GM12801 (cell line): ENCODE measurements around the gene YBX2.

Source experiments
- CTCF ChIP-seq: IDR thresholded peaks from one replicate; pipeline ENCODE4 v1.5.1; 2011; ENCODE audit warnings: control low read depth; ENCODE audit not compliant: insufficient read length; ENCODE audit errors: extremely low read depth

Gene YBX2

DNA sequence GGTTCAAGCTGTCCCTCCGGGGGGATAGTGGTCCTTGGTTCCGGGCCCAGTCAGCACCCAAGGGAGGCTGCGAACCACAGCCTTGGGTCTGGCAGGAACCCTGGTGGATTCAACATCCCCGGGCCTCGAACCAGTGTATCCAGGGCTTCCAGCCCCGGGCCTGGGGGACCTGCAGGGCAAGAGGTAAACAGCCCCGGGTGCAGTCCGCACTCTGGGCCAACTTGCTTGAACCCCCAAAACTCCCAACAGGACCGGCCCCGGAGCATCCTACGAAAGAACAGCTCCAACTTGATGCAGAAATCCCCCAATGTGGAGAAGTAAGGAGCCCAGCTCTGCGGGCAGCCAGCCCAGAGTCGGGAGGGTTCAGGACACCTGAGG is 36.2 kb upstream of the YBX2 start:
- no peak for TF ChIP-seq CTCF

GRCh38 chr17:7329997-7330637 is 35.7 kb upstream of the YBX2 start:
- TF ChIP-seq CTCF, result no peak

DNA sequence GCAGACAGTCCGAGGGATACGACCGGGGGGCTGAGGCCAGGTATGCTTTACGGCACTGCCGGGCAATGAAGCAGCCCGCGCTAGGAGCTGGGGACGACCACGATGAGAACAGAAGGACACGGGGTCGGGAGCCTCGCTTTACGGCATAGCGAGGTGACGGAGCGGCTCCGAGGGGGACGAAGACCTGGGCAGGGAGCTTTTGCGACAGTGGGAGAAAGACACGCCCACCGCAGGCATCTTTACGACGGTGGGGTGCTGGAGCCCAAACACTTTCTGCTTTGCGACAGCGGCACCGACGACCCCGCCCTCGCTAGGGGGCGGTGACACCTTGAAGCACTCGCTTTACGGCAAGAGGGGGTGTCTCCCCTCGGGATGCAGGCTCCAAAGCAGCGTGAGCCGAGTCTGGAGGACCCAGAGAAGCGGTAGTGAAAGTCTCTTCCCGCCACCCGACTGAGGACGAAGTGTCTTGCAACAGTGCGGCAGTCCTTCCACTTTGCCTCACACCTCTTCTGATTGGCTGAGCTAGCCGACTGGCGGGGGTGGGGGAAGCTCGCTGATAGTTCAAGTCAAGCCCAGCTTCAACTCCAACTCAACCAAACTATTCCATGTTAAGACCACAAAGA is 35.0 kb upstream of the YBX2 start:
- TF ChIP-seq CTCF, result no peak

GRCh38 chr17:7328840-7329373 is 34.5 kb upstream of the YBX2 start, which contains the start of gene NEURL4:
NEURL4 (minus strand) TSS chr17:7329335; CDS start chr17:7329312, 23 bp downstream.
- TF ChIP-seq CTCF, result no peak

- TF ChIP-seq CTCF, result no peak
Measured at GRCh38 chr17:7328009-7328408, 33.6 kb upstream of the YBX2 start.

DNA sequence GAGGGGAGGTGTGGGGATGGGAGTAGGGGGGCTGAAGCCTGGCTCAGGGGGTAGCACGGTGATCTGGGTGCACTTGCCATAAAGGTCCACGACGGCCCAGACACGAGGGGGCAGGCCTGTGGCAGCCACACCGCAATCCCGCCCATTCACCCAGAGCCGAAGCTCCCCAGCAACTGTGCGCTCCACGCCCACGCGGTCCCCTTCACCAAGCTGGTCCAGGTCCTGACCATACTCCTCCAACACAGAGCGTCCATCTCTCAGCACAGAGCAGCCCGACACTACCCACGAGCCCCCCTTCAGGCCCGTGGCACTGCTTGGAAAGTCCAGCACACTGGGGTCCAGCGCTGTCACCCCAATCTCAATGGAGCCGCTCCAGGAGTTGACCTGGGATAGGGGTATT is 33.1 kb upstream of the YBX2 start:
- no peak for TF ChIP-seq CTCF

DNA sequence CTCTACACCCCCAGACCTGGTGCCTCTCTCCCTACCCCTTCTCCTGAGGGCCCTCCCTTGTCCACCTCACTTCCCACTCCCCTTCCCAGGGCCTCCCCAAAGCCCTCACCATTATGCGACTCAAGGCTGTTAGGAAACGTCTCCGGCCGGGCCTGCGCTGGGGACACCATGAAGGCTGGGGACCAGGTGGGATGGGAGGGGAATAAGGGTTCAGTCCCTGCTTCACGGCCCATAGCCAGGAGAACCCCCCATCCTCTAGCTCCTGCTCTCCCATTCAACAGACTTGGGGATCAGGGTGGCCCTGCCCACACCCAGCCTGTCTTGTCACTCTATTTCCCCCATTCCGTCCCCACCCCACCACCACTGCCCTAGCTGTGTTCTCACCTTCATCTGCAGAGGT is 32.6 kb upstream of the YBX2 start:
- TF ChIP-seq CTCF, result no peak
